Astrocyte of the spinal cord (primary cell): ENCODE data around the gene FANCI.

Experiments
- DNase-seq: peaks from one replicate; pipeline ENCODE4 v3.0.0; 2011; ENCODE audit warnings: low read depth, low spot score
- H3K4me3 ChIP-seq: 2 replicates; pipeline ENCODE4 v1.5.1; 2011; ENCODE audit warnings: low read depth, mild to moderate bottlenecking, low read length, moderate library complexity
- in situ Hi-C: cut with HindIII; loops from 2 replicates; pipeline ENCODE4 v1.10.0; 2017; ENCODE audit warnings: low sequenced_read_pairs
- TF ChIP-seq, protein P1 (sequence below): IDR thresholded peaks from 2 replicates; pipeline ENCODE4 v1.5.1; 2012; ENCODE audit warnings: low read depth, mild to moderate bottlenecking, low read length, inconsistent platforms

The FANCI gene

DNA sequence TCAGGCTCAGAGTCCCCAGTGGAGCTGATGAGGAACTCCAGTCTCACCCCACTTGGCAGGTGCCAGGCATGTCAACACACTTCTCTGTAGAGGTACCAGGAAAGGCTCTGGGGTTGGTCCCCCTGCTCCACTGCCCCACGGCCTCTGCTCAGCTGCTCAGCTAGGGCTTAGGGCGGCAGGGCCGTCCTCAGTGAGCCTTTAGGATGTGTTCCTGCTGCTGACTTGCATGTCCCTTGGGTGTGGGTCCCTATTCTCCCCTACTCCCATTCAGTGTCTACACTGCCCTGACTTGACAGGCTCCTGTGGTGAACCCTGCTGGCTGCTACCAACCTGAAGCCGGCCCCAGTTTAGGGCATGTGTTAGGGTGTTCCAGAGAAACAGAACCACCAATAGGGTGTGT lies 108.7 kb downstream of the FANCI start:
- DNase-seq: no peak
- H3K4me3 ChIP-seq: no peak overlapping the region
- TF ChIP-seq, protein P1, sequence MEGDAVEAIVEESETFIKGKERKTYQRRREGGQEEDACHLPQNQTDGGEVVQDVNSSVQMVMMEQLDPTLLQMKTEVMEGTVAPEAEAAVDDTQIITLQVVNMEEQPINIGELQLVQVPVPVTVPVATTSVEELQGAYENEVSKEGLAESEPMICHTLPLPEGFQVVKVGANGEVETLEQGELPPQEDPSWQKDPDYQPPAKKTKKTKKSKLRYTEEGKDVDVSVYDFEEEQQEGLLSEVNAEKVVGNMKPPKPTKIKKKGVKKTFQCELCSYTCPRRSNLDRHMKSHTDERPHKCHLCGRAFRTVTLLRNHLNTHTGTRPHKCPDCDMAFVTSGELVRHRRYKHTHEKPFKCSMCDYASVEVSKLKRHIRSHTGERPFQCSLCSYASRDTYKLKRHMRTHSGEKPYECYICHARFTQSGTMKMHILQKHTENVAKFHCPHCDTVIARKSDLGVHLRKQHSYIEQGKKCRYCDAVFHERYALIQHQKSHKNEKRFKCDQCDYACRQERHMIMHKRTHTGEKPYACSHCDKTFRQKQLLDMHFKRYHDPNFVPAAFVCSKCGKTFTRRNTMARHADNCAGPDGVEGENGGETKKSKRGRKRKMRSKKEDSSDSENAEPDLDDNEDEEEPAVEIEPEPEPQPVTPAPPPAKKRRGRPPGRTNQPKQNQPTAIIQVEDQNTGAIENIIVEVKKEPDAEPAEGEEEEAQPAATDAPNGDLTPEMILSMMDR: no peak
- in situ Hi-C loops: no loop called here

DNA sequence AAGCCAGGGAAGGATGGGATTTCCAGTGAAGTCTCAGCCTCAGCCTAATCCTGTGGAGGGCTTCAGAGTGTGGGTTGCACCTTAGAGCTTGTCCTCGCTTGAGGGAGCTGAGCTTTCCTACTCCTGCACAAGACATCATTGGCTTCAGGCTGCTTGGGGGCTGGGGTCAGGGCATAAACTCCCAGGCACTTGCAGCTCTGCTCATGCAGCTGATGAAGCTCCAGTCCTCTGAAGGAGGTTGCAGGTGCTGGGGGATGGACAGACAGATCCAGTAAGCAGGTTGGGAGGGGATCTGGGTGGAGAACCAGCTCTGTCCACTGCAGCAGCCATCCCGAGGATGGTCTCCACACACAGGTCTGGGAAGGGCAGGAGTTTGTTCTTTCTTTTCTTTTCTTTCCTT lies 110.2 kb downstream of the FANCI start:
- no peak overlapping the region for H3K4me3 ChIP-seq
- in situ Hi-C loops: no loop called here
- no peak for DNase-seq
- TF ChIP-seq, protein P1: no peak

DNA sequence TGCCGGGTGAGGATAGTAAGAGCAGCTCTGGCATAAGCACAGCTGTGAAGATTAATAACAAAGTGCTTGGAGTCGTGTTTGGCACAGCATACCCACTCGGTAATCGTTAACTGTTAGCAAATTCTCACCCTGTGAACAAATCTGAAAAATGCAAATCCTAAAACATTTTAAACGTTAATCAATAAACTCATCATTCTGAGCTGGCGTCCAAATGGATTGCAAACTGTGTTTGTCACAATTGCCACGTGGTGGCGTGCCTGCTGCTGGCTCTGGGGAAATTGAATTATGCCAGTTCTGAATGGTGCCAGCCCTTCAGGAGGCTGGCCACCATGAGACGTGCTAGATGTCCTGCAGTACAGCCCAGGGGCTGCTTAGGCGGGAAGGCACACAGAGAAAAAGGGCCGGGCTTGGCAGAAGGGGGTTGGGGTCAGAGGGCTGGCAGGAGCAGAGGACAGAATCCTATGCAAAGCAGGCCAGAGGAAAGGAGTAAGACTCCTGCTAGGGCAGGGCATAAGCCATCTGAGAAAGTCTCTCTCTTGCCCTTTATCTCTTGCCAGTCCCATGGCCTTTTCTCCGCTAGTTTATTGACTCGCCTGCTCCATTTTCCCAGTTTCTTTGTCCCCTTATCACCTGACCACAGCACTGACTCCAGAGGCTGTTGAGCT lies 113.0 kb downstream of the FANCI start:
- DNase-seq: no peak
- in situ Hi-C loops: no loop called here
- no peak overlapping the region for H3K4me3 ChIP-seq
- TF ChIP-seq, protein P1: peak; percentile 60

DNA sequence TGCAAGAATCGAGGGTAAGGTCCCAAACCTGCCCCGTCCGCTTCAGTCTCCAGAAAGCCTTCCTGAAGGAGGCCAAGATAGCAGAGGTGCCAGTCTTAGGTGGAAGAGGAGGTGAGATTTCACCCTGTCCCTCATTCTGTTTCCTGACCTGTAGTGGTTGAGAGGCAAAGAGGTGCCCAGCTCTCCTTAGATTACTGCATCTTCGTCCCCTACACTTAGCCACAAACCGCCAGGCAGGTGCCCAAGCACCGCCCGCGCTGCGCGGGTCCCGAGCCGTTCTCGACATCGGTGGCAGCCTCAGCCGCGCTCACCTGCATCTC lies 114.6 kb downstream of the FANCI start:
- DNase-seq: no peak
- TF ChIP-seq, protein P1: no peak
- in situ Hi-C loops: no loop called here
- no peak overlapping the region for H3K4me3 ChIP-seq

DNA sequence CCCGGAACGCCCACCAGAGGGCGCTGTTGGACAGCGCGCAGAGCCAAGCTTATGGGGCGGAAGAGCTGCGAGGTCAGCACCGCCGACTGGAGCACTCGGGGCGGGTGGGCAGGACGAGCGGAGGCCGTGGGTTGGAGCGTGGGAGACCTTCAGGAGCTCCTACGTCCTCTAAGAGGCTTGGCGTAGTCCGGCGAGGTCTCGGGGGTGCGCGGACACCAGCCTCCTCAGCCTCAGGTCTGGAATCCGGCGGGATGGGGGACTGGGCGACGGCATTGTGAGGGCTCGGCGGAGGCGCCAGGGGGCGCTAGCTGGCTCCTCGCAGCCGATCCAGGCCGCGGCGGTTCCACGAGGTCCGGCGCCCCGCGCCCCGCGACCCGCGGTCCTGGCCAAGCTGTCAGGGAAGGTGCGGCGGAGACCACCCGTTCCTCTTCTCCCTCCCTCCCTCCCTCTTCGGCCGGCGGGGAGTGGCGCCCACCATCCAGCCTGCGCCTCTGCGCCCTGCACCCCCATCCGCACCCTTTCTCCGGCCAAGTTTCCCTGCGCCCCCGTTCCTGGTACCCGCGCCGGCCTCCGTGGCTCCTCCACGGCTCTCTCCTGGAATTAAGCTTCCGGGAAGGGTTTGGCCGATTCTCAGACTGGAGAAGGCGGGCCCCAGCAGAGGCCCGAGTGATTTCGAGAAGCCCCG lies 115.1 kb downstream of the FANCI start:
- in situ Hi-C loops: no loop called here
- peak overlapping the region; percentile 36 for H3K4me3 ChIP-seq
- peak; percentile 77 for DNase-seq
- TF ChIP-seq, protein P1: peak; percentile 81

DNA sequence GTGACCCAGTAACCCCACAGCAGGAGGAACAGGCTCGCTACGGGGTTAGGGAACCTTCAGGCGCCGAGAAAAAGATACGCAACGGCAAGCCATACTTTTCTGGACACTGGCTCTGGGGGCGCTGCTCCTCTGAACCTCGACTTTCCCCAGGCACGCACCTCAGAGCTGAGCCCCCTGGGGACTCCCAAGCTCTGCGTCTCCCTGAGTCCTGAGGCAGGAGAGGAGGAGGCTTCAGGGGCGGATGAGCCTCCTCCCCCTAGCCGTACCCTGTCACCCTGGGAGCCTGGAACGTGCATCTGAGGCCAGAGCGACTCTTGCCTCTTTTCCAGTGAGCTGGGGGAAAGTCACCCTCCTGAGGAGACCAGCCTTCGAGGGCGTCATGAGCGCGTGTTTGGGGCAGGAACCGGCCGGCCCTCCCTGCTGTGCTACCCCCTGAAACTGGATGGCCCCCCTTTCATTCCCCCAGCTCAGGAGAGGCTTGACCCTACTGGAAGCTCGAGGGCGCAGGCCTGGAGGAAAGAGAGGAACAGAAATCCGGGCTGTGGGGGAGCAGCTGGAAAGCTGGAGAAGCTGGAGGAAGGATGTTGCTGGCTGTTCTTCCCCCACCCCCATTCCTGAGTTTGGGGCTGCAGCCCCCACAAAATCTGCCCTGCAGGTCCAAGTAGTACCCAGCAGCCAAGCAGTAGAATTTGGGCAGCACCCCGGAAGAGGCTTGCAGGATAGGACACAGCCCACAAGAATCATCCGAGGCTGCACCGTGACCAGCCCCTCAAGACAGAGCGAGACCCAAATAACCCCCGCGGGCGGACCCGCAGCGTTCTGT lies 115.9 kb downstream of the FANCI start:
- no peak for DNase-seq
- TF ChIP-seq, protein P1: no peak
- no peak overlapping the region for H3K4me3 ChIP-seq
- in situ Hi-C loops: no loop called here
